GM12878 (cell line): Measurements from ENCODE around the gene FAM120A. TPM values are rescaled to one million over a fixed set of nuclear protein-coding genes. Genes with fewer than 3 reads are reported as not detected.

Source experiments
- ATAC-seq: fragments of 200-7000 bp; cut with Tn5 transposase; 3 replicates; pipeline ENCODE4 v1.9.1; 2020; ENCODE audit warnings: mild to moderate bottlenecking, moderate library complexity
- BruUV-seq: library from RNA; stranded (reverse); fragments of 400-500 nt; replicated peaks from 2 replicates; lab custom pipeline; 2021; lab: Mats Ljungman, UMichigan
- CTCF ChIA-PET: fragments of 300-600 bp; sonication (Branson Sonifier 250); formaldehyde crosslinking; extraction: SDS; loops from one replicate; lab custom pipeline; 2021; ENCODE audit warnings: inconsistent platforms; lab: Yijun Ruan, JAX
- POLR2A ChIA-PET: fragments of 350-600 bp; formaldehyde crosslinking; extraction: SDS; loops from one replicate; lab custom pipeline; 2021; ENCODE audit warnings: inconsistent platforms; lab: Charles Lee
- RAD21 ChIA-PET: fragments of 300-600 bp; sonication (Branson Sonifier 250); formaldehyde crosslinking; loops from one replicate; lab custom pipeline; 2023; ENCODE audit warnings: antibody characterized with exemption; ENCODE audit not compliant: unreplicated experiment; lab: Charles Lee
- SMC1A ChIA-PET: fragments of 300-600 bp; sonication (Branson Sonifier 250); formaldehyde crosslinking; loops from one replicate; lab custom pipeline; 2023; ENCODE audit not compliant: unreplicated experiment, uncharacterized antibody; lab: Charles Lee
- DNase-seq: peaks from one replicate; pipeline ENCODE4 v3.0.0-alpha.2; 2011; ENCODE audit warnings: low read depth, low spot score
- FAIRE-seq: peaks from 3 replicates; lab custom pipeline; 2011; peaks lifted over from hg19 to GRCh38; lab: Jason Lieb, UNC
- H2AFZ ChIP-seq: 2 replicates; pipeline ENCODE4 v1.6.0; 2011; ENCODE audit warnings: low read depth, low read length, control low read depth; ENCODE audit not compliant: control insufficient read depth
- H3K27ac ChIP-seq: 2 replicates; pipeline ENCODE4 v1.5.1; 2011; ENCODE audit warnings: control low read depth; ENCODE audit not compliant: control insufficient read depth, insufficient read depth
- H3K27me3 ChIP-seq, 2 experiments: replicated peaks in 1 of 2; 2 replicates each; pipeline versions ENCODE4 v1.6.0 to v1.6.1; 2011; ENCODE audit warnings: low read length in 1 of 2; ENCODE audit not compliant: control insufficient read depth in 2 of 2, insufficient read depth in 2 of 2
- H3K36me3 ChIP-seq, 2 experiments: 2 replicates each; pipeline ENCODE4 v1.5.1; 2011; ENCODE audit warnings: low read length in 1 of 2; ENCODE audit not compliant: control insufficient read depth in 2 of 2, insufficient read depth in 2 of 2
- H3K4me1 ChIP-seq: 2 replicates; pipeline ENCODE4 v1.6.1; 2011; ENCODE audit warnings: mild to moderate bottlenecking, low read length, moderate library complexity, mixed read lengths; ENCODE audit not compliant: control insufficient read depth, insufficient read depth
- H3K4me2 ChIP-seq: 2 replicates; pipeline ENCODE4 v1.6.0; 2011; ENCODE audit warnings: control low read depth; ENCODE audit not compliant: control insufficient read depth, insufficient read depth
- H3K4me3 ChIP-seq: fragments of 200-600 bp; sonication (generic); 2 replicates; pipeline ENCODE4 v1.5.1; 2016
- H3K79me2 ChIP-seq: 2 replicates; pipeline ENCODE4 v1.6.0; 2011; ENCODE audit warnings: low read length; ENCODE audit not compliant: control insufficient read depth, insufficient read depth
- H3K9ac ChIP-seq: 2 replicates; pipeline ENCODE4 v1.8.0; 2011; ENCODE audit warnings: low read length, control low read depth, mixed read lengths; ENCODE audit not compliant: control insufficient read depth, insufficient read depth
- H3K9me3 ChIP-seq: replicated peaks from 3 replicates; pipeline ENCODE4 v1.5.1; 2011; ENCODE audit warnings: mild to moderate bottlenecking, low read length; ENCODE audit not compliant: control insufficient read depth, insufficient read depth
- H4K20me1 ChIP-seq: 2 replicates; pipeline ENCODE4 v1.6.0; 2011; ENCODE audit not compliant: control insufficient read depth, insufficient read depth
- ATF2 ChIP-seq: IDR thresholded peaks from 2 replicates; pipeline ENCODE4 v1.6.1; 2012; ENCODE audit warnings: low read length, inconsistent platforms
- EGR1 ChIP-seq, 2 experiments: IDR thresholded peaks; 1 replicate in 1 of 2; 2 replicates in 1 of 2; pipeline ENCODE4 v1.6.1; 2011 to 2012; ENCODE audit warnings: low read depth in 2 of 2, low read length in 2 of 2, borderline replicate concordance in 1 of 2, mild to moderate bottlenecking in 1 of 2, moderate library complexity in 1 of 2
- EP300 ChIP-seq, 2 experiments: fragments of 150-350 bp in 1 of 2; IDR thresholded peaks; 2 replicates each; pipeline ENCODE4 v1.6.1; 2011 to 2012; ENCODE audit warnings: low read depth in 2 of 2, low read length in 2 of 2, borderline replicate concordance in 1 of 2, improper control_type of control experiment in 1 of 2, inconsistent platforms in 1 of 2; ENCODE audit not compliant: control insufficient read depth in 1 of 2
- NKRF ChIP-seq: fragments of 450-650 bp; conservative IDR thresholded peaks from 2 replicates; pipeline ENCODE4 v1.6.1; 2017; ENCODE audit warnings: mild to moderate bottlenecking, moderate library complexity
- NR2C2 ChIP-seq: IDR thresholded peaks from 2 replicates; pipeline ENCODE4 v1.6.1; 2011; ENCODE audit warnings: borderline replicate concordance, low read depth; ENCODE audit not compliant: control insufficient read depth, insufficient read length
- PKNOX1 ChIP-seq: fragments of 450-650 bp; IDR thresholded peaks from 2 replicates; pipeline ENCODE4 v1.6.1; 2016; ENCODE audit warnings: mild to moderate bottlenecking
- PRDM15 ChIP-seq: fragments of 450-650 bp; formaldehyde crosslinking; IDR thresholded peaks from 2 replicates; pipeline ENCODE4 v1.4.0; 2020; ENCODE audit warnings: mild to moderate bottlenecking, moderate library complexity
- TCF12 ChIP-seq: IDR thresholded peaks from 2 replicates; pipeline ENCODE4 v1.6.1; 2011; ENCODE audit warnings: low read depth, mild to moderate bottlenecking, low read length
- ZBED1 ChIP-seq: IDR thresholded peaks from 2 replicates; pipeline ENCODE4 v1.6.1; 2016; ENCODE audit warnings: borderline replicate concordance
- WGBS: methylation state at CpG from one replicate; pipeline ENCODE4 v1.1.6; 2016; ENCODE audit warnings: low lambda C conversion rate; ENCODE audit not compliant: insufficient replicate concordance, insufficient coverage; ENCODE audit errors: missing lambda C conversion rate; 5-methylcytosine and 5-hydroxymethylcytosine counted together
- in situ Hi-C: fragments of 300-500 bp; cut with MboI; formaldehyde crosslinking; loops from 9 replicates; pipeline ENCODE4 v1.14.3; 2018; ENCODE audit warnings: mixed read lengths
- intact Hi-C: fragments of 100-400 bp; cut with micrococcal nuclease; formaldehyde crosslinking; loops from one replicate; pipeline ENCODE4 v1.14.2; 2022; ENCODE audit not compliant: unreplicated experiment
- polyA plus RNA-seq, 11 experiments: library from polyadenylated mRNA; depleted of rRNA in 4 of 11; unstranded in 6 of 11; stranded (reverse) in 5 of 11; fragments of >200 nt; fragmentation: Nextera tagmentation in 4 of 11; fragmentation: Illumina TruSeq in 1 of 11; extraction: Ambion mirVana in 4 of 11; extraction: Trizol in 1 of 11; gene quantifications; 1 replicate in 1 of 11; 2 replicates in 10 of 11; pipeline versions ENCODE4 v1.2.1 to v1.2.3, GENCODE V29; 2011 to 2016; ENCODE audit warnings: inconsistent platforms in 2 of 11, missing spikeins in 2 of 11, low read depth in 1 of 11
- total RNA-seq, 4 experiments: library from RNA; depleted of rRNA in 3 of 4; stranded (reverse); fragments of >200 nt in 3 of 4; fragmentation: Illumina TruSeq in 1 of 4; extraction: Trizol in 1 of 4; gene quantifications; 2 replicates each; pipeline versions ENCODE4 v1.2.1 to v1.2.3, GENCODE V29; 2013 to 2021

Gene FAM120A
- total and polyA plus RNA-seq, 10 of the 15 experiments (the other 5 are each of a cell fraction or from before 2014, with no cell fraction given) = 13.1 to 89.6 (median 52.5) TPM

GRCh38 chr9:93567271-93567959 is 115.9 kb downstream of the FAM120A start (continued):
- TF ChIP-seq PRDM15 (CRISPR knock-in tag) = no peak
- TF ChIP-seq PKNOX1 = no peak
- TF ChIP-seq EGR1 (IDR thresholded peaks at IDR 0.05; ENCODE audit: borderline replicate concordance in 1 of 2, low read depth in 2 of 2, low read length in 2 of 2) = no peak
- no peak for TF ChIP-seq ZBED1
- TF ChIP-seq TCF12 = no peak

- Histone ChIP-seq H2AFZ (no peak overlapping the region), H3K4me3 (no peak overlapping the region), H4K20me1 (no peaks in the 10 kb centered on the region), H3K27ac (no peak overlapping the region), H3K9ac (no peak overlapping the region), H3K79me2 (peaks cover 1% of the 10 kb centered on the region; the same call in 1 of the 2 replicates), H3K27me3 (no peaks in the 10 kb centered on the region), H3K36me3 (peaks cover 3 to 5% of the 10 kb centered on the region in 2 experiments; a peak in 3 of 4 replicates), H3K4me1 (peaks cover 7% of the 10 kb centered on the region), H3K4me2 (no peak overlapping the region), H3K9me3 (peaks cover 2% of the 10 kb centered on the region; the same call in 2 of the 3 replicates)
- ChIA-PET CTCF (no interaction called here), SMC1A (no interaction called here), RAD21 (no interaction called here), POLR2A (no interaction called here)
- in situ Hi-C loops (no loop called here), intact Hi-C loops (loop anchor here (5.0 kb wide), 1 partner anchor 116 kb away; the partner anchor contains the start of genes FAM120A and FAM120AOS)
- ATAC-seq (no peak), DNase-seq (no peak), FAIRE-seq (no peak)
- BruUV-seq = no TSS peak
- WGBS = 100% methylated on average over 5 of the region's 5 CpGs
- no peak for TF ChIP-seq NR2C2
- TF ChIP-seq NKRF = no peak
- TF ChIP-seq ATF2 = no peak
- no peak for TF ChIP-seq EP300 (IDR thresholded peaks at IDR 0.05; ENCODE audit: borderline replicate concordance in 1 of 2, control insufficient read depth in 1 of 2, low read depth in 2 of 2, low read length in 2 of 2)
These were observed 116.7 kb downstream of the FAM120A start for GRCh38 chr9:93568169-93568568.
